NCI-H1092 treated with DMSO at 0.1 percent for 48 hours (cell line): Measurements from ENCODE around the gene ZNF516.

Experiments
- DNase-seq: peaks from one replicate; lab custom pipeline; 2025; lab: John Stamatoyannopoulos, UW

Gene ZNF516

DNA sequence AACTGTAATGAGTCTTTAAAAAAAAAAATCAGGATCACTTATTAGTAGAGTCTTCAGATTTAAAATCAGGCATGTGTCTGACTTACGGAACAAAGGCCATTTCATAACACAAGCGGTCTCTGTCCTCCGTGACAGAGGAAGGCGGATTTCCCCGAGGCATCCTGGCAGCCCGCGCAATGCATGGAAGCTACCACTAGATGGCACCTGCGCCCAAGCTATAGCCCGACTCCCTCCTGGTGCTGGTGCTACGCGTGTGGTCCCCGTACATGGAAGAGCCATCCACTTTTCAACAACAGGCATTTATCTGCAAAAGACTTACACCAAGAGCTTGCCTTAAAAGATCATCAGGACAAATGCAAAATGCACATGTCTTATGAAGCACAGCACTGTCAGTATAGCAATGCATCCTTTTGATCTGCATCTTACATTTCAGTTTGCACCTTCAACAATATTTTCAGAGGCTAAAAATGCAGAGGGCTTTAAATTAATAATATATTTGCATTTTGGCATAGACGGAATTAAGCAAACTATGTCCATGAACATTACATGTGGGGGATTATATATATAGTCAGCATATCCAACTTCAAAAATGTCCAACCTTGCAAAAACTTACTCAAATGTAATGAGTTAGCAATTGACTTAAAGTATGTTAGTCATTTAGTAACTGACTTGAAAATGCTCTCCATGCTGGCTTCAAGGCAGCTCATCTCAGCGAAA is 96.0 kb downstream of the ZNF516 start:
- peak; percentile 85 for DNase-seq

DNA sequence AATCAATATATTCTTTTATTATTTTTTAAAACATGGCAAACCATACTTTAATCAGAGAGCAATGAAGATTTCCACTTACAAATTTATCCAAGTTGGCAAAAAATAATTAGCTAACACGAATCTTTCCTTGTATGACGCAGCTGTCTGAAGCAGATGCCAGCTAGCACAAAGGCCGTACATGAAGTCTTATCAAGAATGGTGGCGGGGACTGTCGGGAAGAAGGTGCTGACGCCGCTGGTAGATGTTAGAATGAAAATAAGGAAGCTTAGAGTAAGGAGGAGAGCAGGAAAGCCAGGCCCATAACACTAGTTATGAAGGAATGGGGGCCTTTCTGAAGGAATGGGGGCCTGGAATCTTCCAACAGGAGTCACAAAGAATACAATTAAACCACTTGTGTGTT is 96.7 kb downstream of the ZNF516 start:
- no peak for DNase-seq

DNA sequence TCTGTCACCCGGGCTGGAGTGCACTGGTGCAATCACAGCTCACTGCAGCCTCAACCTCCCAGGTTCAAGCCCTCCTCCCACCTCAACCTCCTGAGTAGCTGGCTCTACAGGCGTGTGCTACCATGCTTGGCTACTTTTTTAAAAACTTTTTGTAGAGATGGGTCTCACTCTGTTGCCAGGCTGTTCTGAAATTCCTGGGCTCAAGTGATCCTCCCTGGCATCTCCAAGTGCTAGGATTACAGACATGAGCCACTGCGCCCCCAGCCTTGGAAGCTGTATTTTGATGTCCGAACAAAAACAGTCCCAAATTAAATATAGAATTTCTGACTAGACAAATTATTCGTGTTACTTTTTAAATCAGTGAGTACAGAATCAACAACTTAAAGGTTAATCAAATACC is 97.4 kb downstream of the ZNF516 start:
- DNase-seq: no peak

DNA sequence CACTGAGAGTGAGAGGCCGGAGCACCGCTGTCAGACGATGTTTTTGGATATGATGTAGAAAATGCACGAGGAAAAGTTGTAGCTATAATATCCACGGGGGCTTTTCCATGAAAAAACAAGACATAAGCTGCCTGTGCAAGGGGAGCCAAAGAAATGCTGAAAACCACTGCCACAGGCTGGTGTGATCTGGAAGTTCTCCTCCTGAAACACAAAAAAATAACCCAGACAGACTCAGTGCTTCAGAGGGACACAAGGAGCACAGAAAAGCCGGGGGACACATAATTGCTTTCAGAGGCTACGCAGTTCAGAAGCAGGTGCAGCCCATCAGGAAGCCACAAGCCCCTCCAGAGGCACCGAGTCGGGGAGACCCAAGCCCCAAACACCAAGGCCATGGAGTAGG is 98.2 kb downstream of the ZNF516 start:
- DNase-seq: no peak

DNA sequence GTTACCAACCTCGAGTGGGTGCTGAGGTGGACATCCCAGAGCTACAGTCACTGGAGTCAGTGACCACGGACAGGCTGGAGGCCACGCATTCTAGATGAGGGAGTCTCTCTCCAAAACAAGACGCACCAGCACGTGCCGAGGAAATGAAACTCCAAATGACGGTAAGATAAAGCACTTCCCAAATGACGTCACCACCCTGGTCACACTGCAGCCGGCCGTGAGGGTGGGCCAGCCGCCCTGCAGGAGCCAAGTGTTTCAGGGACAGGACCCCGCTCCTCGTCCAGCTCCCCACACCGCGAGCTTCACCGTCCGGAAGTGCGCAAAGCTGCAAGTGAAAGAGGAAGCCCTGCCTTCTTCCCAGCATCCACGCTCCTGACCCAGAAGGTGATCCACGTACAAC is 99.4 kb downstream of the ZNF516 start:
- no peak for DNase-seq

DNA sequence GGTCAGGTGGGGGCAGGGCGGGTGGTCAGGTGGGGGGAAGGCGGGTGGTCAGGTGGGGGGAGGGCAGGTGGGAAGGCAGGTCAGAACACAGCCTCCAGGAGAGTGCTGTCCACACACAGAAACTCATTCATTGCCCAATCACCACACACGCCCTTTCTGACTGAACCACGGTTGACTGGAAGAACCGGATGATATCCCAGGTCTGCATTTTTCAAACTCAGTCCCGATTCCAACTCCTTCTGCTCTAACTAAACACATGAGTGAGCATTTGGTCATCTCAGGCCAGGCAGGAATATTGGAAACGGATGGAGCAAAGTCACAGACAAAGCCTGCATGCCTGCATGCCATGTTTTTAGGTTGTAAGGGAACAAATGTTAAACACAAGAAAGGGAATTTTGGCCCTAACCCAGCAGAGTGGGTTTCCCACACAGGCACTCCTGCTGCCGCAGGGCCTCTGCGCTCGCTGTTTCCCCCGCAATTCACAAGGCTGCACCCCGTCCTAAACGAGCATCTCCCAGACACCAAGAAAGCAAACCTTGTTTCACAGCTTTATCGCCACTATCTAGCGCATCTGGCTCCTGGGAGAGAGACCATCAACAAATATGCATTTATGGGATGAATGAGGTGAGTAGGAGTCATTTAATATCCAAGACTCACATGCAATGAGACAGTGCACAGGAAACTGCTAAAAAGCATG is 100.1 kb downstream of the ZNF516 start:
- no peak for DNase-seq

DNA sequence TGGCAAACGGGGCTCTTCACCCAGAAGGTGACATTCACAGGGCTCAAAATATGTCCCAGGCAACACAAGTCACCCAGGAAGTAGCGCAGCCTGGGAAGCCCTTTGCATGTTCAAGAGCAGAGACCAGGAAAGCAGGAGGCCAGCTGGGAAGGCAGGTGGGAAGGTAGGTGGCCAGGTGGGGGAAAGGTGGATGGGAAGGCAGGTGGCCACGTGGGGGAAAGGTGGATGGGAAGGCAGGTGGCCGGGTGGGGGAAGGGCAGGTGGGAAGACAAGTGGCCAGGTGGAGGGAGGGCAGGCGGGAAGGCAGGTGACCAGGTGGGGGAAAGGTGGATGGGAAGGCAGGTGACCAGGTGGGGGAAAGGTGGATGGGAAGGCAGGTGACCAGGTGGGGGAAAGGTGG is 102.7 kb downstream of the ZNF516 start:
- DNase-seq: no peak

DNA sequence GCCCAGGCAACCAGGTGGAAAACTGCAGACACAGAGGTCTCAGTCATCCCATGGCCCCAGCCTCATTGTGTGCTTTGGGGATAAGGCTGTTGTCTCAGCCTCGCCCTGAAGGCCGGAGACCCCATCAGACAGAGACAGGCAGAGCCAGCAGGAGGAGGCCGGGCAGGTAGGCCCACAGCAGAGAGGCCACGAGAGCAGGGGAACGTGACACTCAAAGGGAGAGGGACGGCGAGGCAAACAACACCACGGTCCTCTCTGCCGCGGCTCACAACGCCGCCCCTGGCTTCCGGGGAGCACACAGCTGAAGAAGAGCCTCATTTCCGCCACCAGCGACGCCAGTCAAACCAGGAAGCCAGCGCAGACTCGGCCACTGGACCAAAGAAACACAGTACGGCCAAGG is 103.3 kb downstream of the ZNF516 start:
- DNase-seq: no peak

DNA sequence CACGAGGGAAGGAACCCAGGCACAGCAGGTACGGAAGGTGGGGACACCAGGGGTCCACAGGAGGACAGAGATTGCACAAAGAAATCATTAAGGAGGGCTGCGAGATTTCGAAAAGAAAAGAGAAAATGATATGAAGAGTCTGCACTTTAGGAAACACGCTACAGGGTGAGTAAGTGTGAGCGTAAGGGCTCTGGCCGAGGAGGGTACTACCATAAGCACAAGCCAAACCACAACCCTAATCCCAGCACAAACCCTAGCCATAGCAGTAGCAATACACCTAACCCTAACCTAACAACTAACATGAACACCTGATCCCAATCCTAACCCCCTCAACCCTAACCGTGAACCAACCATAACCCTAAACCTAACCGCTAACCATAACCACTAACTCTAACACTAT is 104.0 kb downstream of the ZNF516 start:
- DNase-seq: no peak

DNA sequence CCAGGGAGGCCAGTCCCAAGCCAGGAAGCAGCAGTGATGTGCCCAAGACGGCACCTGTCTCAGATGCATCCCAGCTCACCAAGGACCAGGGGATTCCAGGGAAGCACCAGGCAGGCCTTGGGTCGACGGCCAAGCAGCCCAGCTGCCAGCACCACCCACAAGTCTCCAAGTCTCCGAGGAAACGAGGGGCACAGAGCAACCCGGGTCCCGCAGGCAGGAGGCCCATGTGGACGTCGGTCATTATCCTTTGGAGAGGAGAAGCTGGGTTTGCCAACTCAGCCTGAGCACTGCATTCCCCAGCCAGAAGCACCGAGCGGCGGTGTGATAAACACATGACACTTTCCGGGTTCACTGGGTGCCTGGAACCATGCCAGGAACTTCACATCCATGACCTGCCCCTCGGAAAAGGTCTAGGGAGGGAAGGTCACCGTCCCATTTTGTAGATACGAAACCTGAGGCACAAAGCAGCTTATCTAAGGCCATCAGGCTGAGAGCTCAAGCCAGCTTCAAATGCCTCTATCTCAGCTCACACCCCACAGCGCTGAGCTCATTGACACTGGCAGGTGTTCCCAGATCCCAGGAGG is 104.5 kb downstream of the ZNF516 start:
- DNase-seq: no peak

DNA sequence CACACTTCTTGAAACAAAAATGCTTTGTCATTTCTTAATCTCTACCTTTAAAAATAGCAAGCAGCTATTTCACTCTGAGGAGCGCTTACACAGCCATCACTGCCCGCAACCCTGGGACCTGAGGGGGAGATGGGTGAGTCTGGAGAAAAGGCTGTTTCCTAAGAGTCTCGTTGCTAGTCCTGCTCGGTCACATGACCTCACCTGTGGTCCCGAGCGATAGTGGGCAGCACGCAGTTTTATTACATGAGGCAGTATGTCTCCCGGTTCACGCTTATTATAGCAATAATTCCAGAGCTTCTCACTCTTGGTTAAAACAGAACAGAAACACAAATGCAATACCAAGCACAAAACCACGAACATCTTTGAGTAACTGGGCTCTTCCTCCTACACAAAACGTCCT is 105.3 kb downstream of the ZNF516 start:
- no peak for DNase-seq

DNA sequence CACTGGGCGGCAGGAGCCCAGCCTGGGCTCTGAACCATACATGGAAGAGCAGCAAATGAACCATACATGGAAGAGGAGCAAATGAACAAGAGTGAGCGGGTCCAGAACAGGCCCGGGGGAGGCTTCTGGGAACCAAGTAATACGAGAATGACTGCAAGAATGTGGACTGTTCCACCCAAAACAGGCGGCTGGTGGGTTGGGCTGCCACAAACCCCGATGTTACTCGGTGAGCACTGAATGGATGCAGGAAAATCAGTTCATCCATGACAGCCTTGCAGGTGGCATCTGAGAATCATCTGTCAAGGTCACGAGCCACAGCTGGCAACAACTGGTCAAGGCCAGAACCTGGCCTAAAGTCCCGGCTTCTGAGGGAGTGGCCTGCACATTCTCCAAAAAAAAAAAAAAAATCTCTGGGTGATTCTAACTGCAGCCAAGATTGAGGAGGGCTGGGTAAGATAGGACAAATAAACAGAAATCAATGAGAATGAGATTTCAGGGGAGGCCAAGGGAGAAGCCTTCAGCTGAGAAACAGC is 106.1 kb downstream of the ZNF516 start:
- DNase-seq: no peak

DNA sequence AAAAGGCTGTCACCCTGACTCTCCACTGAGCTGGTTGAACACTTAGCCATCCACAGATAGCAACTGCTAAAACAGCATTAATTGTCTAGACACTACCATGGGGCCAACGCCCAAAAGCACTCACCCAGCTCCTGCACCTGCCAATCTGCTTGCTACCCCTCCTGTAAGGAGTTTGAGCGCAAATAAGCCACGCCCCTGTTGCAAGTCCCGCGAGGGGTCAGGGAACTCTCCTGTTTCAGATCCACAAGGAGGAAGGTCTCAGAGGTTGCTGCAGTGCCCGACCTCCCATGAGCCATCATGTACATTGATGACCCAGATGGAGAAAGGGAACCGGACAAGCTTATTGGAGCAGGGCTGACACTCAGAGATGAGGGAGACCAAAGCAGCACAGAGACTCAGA is 106.8 kb downstream of the ZNF516 start:
- no peak for DNase-seq

DNA sequence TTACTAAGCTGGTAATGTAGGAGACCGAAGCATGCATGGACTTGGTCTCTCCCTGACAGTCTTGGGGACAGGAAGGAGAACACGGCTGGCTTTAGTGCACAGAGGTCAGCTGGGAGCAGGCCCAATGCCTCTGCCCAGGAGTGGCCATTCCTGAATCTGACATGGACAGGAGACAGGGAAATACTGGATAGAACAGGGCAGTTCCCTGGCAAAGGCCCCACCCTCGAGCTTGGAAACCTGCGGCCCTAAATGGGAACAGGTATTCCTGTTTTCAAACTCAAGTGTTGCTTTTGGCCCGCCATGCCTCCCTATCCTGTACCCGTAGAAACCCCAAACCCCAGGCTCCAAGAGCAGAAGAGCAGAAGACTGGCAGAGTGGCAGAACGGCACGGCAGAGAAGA is 107.4 kb downstream of the ZNF516 start:
- DNase-seq: no peak

DNA sequence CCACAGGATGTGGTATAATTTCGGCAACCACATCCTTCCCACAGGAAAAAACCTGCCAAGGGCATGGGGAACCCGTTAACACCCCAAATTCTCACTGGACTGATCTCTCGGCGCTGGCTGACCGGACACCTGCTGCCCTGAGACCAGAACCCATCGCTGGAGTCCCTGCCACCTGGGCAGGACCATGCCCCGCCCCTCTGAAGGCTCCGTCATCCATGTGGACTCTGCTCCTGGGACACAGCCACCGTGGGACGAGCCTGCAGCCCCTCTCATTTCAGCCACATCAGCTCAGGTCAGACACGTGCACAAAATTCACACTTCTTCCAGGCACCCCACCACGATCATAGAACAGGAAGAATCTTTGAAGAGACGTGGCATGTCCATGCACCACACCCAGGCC is 108.2 kb downstream of the ZNF516 start:
- no peak for DNase-seq

DNA sequence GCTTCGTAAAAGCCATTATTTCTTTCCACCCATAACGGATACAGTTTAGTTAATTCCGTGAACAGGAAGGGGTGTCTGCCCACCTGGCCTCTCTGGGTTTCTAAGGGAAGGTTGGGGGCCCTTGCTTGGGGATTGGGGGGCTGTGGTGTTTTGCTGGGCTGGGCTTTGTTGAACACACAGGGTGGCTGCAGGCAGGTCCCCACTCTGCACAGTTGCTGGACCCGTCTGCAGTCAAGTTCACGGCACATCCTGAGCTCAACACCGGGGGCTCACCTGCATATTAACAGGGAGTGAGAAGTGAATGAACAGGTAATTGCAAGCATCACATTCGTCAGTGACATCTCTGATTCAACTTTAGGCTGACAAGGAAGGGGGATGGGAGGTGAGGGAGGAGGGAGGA is 109.0 kb downstream of the ZNF516 start:
- DNase-seq: no peak

DNA sequence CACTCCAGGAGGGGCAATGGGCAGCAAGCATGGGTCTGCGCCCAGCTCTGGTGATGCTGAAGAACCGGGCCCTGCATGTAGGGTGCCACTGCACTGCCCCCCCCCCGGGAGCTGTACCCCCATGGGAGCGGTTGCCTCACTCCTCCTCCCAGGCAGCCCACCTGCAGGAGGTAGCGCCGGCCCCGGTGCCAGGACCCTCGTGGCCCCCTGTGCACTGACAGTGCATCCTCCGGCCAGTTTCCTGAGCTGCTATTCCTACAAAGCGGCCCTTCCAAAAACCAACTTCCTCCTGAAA is 109.4 kb downstream of the ZNF516 start:
- DNase-seq: no peak

DNA sequence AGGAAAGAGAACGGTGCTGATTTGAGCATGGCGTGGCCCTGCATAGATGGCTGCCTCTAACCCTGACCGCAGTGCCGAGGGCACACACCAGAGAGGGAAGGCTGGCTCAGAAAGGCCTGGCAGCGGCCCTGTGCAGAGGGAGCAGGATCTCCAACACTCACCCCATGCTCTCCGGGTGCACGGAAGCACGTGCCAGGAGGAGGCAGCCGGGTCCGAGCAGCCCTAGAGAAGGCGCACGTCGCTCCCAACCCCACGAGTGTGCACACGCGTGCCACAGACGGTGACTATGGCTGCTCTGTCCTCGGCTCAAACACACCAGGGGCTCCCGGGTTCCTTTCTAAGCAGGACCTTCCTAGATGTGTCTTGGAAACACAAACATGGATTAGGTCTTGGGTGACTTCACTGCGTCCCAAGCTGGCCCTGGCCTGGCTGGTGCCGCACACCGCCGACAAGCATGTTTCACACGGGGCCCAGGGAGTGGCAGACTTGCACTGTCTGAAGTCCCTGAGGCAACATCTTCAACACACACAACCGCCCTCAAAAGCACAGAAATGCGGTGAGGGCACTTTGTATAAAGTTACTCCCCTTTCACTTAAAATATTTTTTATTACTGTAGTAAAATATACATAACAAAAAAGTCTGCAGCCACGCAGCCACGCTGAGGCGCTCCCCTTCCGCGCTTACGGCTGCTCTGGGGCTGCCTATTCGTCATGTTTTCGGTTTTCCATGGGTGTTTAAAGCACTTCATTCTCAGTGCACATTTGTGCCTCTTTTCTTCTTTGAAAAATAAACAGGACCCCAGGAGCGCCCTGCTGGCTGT is 110.0 kb downstream of the ZNF516 start:
- DNase-seq: no peak

DNA sequence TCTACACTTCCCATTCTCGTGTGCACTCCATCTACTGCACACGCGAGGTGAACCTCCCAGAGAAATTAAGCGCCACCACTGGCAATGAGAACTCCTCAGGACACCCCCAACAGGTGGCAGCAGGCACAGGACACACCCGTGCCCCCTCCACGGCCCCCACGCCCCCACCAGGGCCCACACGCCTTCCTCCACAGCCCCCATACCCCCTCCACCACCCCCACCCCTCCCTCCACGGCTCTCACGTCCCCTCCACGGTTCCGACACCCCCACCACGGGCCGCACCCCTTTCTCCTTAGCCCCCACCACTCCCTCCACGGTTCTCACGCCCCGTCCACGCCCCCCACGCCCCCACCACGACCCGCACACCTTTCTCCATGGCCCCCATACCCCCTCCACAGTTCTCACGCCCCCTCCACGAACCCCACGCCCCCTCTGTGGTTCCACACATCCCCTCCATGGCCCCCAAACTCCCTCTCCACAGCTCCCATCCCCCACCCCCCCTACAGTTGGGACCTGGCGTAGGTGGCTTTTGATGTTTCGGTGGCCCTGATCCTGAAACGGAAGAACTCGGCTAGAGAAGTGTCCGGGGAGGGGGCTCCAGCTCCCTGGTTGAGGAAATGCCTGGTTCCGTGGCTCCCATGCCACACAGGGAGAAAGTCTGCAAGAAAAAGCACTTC is 110.8 kb downstream of the ZNF516 start:
- DNase-seq: no peak

DNA sequence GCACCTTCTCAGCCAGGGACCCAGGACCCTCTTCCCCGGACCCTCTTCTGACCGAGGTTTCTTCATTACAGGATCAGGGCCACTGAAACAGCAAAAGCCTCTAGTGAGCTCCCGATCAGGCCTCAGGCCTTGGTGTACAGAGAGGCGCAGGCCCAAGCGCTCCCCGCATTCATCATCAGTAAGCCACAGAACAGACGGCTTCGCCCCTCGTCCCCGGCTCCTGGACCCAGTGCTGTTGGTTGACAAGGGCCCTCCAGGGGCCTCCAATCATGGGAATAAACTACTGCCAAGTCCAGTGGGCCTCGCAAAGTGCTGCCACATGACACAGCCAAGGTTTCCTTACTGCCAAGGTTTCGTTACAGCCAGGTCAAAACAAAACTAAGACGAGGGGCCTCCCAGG is 111.4 kb downstream of the ZNF516 start:
- no peak for DNase-seq

DNA sequence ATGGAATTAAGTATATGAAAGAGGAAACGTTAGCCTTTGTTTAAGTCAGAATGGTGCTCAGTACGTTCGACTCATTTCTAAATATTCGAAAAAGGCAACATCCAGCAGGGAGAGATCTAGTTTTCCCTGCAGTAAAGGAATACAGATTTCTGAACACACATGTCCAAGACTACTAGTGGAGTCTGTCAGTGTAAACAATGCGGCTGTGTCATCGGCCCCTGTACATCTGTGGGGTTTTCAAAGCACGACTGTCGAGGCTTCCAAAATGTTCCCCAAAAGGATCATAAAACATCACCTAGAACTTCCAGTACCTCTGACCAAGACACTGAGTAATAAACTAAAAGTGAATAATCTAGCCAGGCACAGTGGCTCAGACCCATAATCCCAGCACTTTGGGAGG is 112.8 kb downstream of the ZNF516 start:
- no peak for DNase-seq

DNA sequence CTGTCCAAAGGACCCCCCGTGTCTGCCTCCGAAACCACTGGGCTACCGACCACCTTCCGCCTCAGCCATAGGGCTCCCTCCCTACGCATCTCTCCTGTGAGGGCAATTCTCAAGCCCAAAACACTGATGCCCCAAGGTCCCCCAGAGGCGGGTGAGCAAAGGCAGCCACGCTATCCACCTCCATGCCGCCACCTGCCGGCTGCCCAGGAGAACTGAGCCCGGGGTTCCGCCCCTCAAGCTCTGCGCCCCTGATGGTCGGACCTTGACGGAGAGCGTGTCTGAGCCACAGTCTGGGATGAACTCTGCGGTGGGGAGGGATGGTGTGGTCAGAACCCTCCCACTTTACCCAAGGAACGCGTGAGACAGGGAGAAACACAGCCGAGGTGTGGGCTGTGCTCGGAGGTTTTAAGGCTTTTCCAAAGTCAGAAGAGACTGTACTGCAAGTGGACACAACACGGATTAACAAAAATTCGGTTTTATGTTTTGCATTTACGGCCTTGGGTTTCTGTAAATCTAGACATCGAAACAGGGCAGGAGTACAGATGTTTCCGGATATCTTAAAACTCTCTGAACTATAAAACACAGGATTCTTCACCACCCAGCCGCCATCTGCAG is 114.1 kb downstream of the ZNF516 start:
- DNase-seq: no peak
